SKM-1 treated with dmso at 0.1 percent for 144 hours (cell line): ENCODE data around the gene MYO18B.

Source experiments
- DNase-seq: peaks from one replicate; lab custom pipeline; 2025; ENCODE audit not compliant: unreplicated experiment; lab: John Stamatoyannopoulos, UW

MYO18B gene

GRCh38 chr22:25775531-25775930, 33.5 kb downstream of the MYO18B start:
- DNase-seq: no peak

- DNase-seq: no peak
Measured at GRCh38 chr22:25777411-25777810, 35.4 kb downstream of the MYO18B start.

- DNase-seq: peak; percentile 46
Measured at GRCh38 chr22:25777870-25778269, 35.9 kb downstream of the MYO18B start.

GRCh38 chr22:25779426-25779825, 37.4 kb downstream of the MYO18B start:
- no peak for DNase-seq

- DNase-seq: no peak
Measured at GRCh38 chr22:25779890-25780289, 37.9 kb downstream of the MYO18B start.

- DNase-seq: no peak
Measured at GRCh38 chr22:25780673-25781072, 38.7 kb downstream of the MYO18B start.

- DNase-seq: no peak
Measured at GRCh38 chr22:25781801-25782200, 39.8 kb downstream of the MYO18B start.

GRCh38 chr22:25782831-25783230, 40.8 kb downstream of the MYO18B start:
- no peak for DNase-seq

- no peak for DNase-seq
Measured at GRCh38 chr22:25783856-25784255, 41.9 kb downstream of the MYO18B start.

GRCh38 chr22:25786165-25786564, 44.2 kb downstream of the MYO18B start:
- no peak for DNase-seq

GRCh38 chr22:25791556-25791955, 49.6 kb downstream of the MYO18B start:
- DNase-seq: no peak

- DNase-seq: no peak
Measured at GRCh38 chr22:25795478-25795877, 53.5 kb downstream of the MYO18B start.

- DNase-seq: no peak
Measured at GRCh38 chr22:25797498-25798290, 55.7 kb downstream of the MYO18B start.

GRCh38 chr22:25800766-25801165, 58.8 kb downstream of the MYO18B start:
- DNase-seq: no peak

GRCh38 chr22:25802018-25802417, 60.0 kb downstream of the MYO18B start:
- DNase-seq: no peak

GRCh38 chr22:25804676-25805075, 62.7 kb downstream of the MYO18B start:
- no peak for DNase-seq

- no peak for DNase-seq
Measured at GRCh38 chr22:25806579-25806978, 64.6 kb downstream of the MYO18B start.

- DNase-seq: no peak
Measured at GRCh38 chr22:25814685-25815084, 72.7 kb downstream of the MYO18B start.

GRCh38 chr22:25815561-25815960, 73.6 kb downstream of the MYO18B start:
- no peak for DNase-seq

GRCh38 chr22:25816522-25817059, 74.6 kb downstream of the MYO18B start:
- DNase-seq: no peak

GRCh38 chr22:25817092-25817943, 75.3 kb downstream of the MYO18B start:
- no peak for DNase-seq

- no peak for DNase-seq
Measured at GRCh38 chr22:25818541-25818940, 76.6 kb downstream of the MYO18B start.
